Raji (cell line): Measurements from ENCODE around the gene PCCA.

ENCODE experiments used
- POLR2A ChIP-seq: IDR thresholded peaks from 2 replicates; pipeline ENCODE4 v1.6.1; 2011; ENCODE audit warnings: low read depth, low read length, control low read depth; ENCODE audit not compliant: insufficient read depth

Gene PCCA

DNA sequence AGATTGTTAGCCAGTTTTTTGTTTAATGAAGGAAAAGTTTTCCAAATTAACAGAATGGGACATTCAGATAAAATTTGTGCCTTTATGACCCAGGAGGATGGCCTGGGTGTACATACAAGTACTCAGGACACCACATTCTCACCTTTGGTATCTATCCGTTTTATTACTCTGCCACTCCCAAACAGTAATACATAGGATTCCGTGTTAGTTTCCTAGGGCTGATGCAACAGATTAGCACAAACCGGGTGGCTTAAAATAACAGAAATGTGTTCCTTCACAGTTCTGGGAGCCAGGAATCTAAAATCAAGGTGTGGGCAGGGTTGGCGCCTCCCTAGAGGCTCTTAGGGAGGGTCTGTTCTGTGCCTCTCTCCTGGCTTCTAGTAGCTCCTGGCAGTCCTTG lies 369.8 kb downstream of the PCCA start:
- TF ChIP-seq POLR2A, result no peak

- no peak for TF ChIP-seq POLR2A
Observed at GRCh38 chr13:100459747-100460146, 370.9 kb downstream of the PCCA start.

DNA sequence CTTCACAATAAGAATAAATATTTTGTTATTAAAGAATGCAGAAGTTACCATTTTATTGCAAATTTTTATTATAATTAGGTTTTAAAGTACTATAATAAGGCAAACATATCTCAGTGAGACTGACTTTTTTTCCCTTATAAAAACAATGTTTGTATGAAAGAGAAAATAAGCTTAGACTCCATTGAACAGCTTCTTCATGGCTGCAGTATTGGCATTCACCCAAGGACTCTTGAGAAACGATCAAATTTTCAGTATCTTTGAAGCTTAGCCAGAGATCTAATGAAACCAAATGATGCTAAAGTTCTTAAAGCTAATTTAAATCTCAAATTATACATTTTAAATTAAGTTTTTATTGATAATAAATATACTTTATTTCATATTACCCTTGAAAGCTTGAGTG lies 371.4 kb downstream of the PCCA start:
- no peak for TF ChIP-seq POLR2A

- no peak for TF ChIP-seq POLR2A
Observed at GRCh38 chr13:100460791-100461190, 371.9 kb downstream of the PCCA start.

DNA sequence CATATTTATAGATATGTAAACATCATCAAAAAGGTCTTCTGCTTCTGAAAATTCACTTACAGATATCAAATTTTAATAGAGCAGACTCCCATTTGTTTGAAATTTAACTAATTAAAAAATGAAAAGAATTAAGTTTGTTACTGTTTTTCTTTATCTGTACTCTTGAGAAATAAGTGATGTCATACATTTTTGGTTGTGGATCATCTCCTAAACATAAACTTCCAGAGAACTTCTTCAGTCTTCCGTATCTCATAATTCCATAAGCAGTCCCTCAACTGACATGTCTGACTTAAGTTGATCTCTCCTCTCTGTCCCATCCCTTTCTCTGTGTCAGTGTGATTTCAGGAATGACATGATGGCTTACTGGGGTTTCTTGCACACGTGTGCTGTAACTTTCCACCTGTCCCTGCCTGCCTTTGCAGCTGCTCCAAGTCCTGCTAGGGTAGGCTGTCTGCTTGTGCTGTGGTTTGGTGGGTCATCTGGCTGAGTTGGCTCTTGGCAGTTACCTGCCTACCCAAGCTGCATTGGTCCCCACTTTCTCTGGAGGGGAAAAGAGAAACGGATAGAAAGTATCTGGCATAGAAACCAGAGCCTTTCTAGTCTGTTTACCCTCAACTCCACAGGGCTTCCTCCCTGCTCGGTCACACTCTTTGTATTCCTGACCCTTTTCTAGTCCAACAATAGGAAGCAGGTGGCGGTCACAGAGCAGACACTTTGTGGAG lies 372.6 kb downstream of the PCCA start:
- TF ChIP-seq POLR2A, result no peak

- no peak for TF ChIP-seq POLR2A
Observed at GRCh38 chr13:100464006-100464405, 375.1 kb downstream of the PCCA start.

DNA sequence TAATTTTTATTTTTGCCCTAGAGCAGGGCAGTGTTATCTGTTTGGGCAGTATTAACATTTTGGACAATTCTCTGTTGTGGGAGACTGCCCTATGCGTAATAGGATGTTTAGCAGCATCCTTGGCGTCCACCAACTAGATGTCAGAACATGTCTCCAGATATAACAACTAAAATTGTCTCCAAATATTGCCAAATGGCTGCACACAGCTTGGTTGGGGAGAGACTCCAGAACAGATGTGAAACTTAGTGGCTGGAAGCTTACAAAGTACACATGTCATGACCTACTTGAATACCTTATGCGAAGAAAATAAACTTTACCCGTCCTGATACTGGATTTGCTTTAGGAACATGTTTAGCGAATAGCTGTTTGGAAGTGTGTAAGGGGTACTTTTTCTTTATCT lies 376.7 kb downstream of the PCCA start:
- TF ChIP-seq POLR2A, result no peak

DNA sequence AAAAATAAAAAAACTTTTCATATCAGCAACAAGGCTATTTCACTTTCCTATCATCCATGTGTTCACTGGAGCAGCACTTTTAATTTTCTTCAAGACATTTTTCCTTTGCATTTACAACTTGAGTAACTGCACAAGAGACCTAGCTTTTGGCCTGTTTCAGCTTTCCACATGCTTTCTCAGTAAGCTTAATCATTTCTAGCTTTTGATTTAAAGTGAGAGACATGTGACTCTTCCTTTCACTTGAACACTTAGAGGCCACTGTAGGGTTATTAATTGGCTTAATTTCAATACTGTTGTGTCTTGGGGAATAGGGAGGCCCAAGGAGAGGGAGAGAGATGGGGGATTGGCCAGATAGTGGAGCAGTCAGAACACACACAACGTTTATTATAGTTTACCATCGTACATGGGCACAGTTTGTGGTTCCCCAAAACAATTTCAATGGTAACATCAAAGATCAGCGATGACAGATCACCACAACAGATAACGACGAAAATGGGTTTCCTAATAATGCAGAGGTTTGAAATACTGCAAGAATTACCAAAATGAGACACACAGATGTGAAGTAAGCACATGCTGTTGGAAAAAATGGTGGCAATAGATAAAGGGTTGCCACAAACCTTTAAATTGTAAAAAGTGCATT lies 382.1 kb downstream of the PCCA start:
- no peak for TF ChIP-seq POLR2A

DNA sequence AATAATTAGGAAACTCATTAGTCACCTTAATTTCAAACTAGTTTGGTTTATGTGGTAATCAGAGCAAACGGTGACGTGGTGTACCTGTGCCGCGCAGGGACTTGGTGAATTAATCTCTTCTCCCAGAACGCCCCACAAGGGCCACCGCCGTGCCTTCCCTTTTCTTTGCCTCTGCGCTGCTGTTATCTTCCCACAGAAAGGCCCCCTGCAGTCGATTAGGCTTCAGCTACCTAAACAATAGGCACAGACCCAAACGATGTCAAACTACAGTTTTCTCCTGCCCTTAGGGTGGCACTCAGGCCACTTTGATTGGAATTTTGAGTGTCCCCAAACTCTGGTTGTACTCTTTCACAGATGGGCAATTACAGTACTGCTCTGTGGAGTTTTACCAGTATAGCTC lies 384.2 kb downstream of the PCCA start:
- TF ChIP-seq POLR2A, result no peak

- TF ChIP-seq POLR2A, result no peak
Observed at GRCh38 chr13:100473501-100474044, 384.7 kb downstream of the PCCA start.

GRCh38 chr13:100476963-100477362 lies 388.1 kb downstream of the PCCA start:
- no peak for TF ChIP-seq POLR2A

GRCh38 chr13:100478107-100478809 lies 389.4 kb downstream of the PCCA start:
- no peak for TF ChIP-seq POLR2A

DNA sequence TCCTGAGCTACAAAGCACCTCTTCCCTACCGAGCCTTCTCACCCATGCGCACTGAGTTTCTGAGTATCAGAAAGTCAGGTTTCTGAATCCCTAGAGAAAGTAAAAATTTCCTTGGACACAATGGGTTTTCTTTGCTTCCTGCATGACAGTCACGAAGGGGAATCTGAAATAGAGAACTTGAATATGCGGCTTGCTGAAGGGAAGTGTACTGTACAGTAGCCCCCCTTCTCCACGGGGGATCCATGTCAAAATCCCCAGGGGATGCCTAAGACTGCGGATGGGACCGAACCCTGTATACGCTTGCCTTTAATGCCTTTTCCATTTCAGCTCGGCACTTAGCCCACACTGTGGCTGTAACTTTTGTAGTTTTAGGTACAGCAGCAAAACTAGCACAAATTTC lies 391.8 kb downstream of the PCCA start:
- no peak for TF ChIP-seq POLR2A

DNA sequence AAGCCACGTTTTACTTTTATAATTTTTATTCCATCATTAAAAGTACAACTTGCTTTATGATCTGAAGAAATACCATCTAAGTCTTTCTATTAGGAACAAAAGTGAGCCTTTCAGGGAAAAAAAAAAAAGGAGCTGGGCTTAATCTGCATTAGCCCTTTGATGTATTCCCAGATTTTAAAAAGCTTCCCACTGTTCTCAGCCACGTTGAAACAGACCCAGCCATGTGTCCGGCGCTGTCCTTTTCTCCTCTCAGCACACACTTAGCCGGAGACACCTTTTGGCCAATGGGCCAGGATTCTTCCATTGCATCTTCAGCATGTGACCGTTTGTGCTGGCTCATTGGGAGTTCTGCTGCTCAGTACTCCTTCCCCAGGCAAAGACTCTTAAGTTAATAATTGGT lies 394.2 kb downstream of the PCCA start:
- TF ChIP-seq POLR2A, result no peak

GRCh38 chr13:100483841-100484381 lies 395.0 kb downstream of the PCCA start:
- TF ChIP-seq POLR2A, result no peak

- no peak for TF ChIP-seq POLR2A
Observed at GRCh38 chr13:100484702-100485101, 395.8 kb downstream of the PCCA start.

DNA sequence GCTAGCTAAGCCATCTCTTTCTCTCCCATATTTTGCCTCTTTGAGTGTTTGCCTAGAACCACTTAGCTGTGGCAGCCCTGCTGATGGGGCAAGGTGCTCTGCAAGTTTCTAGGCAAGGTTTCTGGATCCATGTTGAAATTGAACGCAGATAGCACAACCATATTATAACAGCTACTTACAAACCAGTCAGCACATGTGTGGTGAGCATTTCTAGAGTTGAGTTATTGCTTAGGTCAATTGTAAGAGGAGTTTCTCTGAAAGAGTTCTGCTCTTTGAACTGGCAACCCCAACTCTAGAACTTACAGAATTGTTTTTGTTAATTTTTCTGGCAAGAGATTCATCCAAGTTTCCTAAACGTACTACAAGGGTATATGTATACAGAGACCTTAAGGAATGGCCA lies 396.4 kb downstream of the PCCA start:
- TF ChIP-seq POLR2A, result no peak
